ENCODE results near the gene CCSER1.

Gene CCSER1

DNA sequence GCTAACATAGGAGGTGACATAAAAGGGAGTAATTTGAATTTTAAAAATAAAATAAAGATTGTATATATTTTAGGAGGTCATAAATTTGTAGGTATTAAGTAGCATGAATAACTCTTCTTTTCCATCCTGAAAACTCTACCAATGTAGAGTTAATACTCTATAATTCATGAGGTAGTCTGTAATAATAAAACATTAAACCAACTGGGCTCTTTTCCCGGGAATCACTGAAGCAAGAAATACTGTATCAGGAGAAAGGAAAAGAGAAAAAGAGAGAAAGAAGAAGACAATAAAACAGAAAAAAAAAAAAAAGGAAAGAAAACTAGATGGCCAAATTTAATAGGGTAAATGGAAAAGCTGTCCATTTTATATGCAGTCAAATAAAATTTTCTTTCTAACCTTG lies 984.4 kb downstream of the CCSER1 start:
- no peak for FAIRE-seq

DNA sequence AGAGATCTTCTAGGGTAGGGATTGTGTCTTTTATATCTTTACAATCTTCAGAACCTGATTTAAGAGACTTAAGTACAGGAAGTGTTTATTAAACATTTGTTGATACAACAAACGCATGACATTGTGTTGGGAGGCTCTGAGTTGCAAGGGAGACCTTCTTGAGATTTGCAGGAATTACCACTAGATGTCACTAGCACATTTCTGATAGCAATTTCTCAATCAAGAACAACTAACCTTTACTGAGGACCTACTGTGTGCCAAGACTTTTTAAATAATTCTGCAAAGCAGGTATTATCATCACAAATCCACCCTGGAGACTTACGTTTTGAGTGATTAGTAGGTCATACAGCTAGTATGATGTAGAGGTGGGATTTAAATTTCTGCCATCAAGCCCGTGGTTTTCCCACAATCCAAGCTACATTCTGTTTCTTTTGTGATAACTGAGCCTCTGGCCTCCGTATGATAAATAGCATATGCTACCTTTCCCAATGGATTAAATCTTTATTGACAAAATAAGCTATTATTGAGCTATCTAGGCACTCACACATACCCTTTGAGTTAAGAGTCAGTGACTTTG lies 986.0 kb downstream of the CCSER1 start:
- no peak for DNase-seq (ENCODE audit: insufficient read length, low spot score)
- FAIRE-seq: peak; percentile 92
- TF ChIP-seq, protein P1, sequence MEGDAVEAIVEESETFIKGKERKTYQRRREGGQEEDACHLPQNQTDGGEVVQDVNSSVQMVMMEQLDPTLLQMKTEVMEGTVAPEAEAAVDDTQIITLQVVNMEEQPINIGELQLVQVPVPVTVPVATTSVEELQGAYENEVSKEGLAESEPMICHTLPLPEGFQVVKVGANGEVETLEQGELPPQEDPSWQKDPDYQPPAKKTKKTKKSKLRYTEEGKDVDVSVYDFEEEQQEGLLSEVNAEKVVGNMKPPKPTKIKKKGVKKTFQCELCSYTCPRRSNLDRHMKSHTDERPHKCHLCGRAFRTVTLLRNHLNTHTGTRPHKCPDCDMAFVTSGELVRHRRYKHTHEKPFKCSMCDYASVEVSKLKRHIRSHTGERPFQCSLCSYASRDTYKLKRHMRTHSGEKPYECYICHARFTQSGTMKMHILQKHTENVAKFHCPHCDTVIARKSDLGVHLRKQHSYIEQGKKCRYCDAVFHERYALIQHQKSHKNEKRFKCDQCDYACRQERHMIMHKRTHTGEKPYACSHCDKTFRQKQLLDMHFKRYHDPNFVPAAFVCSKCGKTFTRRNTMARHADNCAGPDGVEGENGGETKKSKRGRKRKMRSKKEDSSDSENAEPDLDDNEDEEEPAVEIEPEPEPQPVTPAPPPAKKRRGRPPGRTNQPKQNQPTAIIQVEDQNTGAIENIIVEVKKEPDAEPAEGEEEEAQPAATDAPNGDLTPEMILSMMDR (IDR thresholded peaks at IDR 0.05; ENCODE audit: insufficient read depth, missing control alignments): peak; percentile 76

More for the DNA sequence above, 984.4 kb downstream of the CCSER1 start:
- TF ChIP-seq, protein P1 (IDR thresholded peaks at IDR 0.05; ENCODE audit: insufficient read depth, missing control alignments): no peak
- DNase-seq (ENCODE audit: insufficient read length, low spot score): no peak

DNA sequence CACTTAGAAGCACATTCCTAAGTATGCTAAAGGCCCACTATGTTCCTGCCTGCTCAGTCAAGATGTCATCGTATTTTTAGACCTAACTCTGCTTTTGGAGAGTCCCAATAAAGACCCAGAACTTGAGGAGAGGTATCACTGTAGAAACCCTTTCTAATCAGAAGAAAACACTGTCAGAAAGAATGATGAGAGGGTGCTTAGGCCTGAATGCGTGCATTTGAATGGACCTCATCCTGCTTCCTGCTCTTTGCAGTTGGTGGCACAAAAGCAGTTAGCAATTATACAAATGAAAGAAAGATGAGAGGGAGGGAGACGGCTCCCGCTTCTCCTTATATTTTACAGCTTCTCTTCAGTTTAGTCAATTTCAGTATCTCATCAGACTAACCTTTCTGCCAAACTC lies 987.2 kb downstream of the CCSER1 start:
- TF ChIP-seq, protein P1 (IDR thresholded peaks at IDR 0.05; ENCODE audit: insufficient read depth, missing control alignments): no peak
- no peak for DNase-seq (ENCODE audit: insufficient read length, low spot score)
- FAIRE-seq: no peak

DNA sequence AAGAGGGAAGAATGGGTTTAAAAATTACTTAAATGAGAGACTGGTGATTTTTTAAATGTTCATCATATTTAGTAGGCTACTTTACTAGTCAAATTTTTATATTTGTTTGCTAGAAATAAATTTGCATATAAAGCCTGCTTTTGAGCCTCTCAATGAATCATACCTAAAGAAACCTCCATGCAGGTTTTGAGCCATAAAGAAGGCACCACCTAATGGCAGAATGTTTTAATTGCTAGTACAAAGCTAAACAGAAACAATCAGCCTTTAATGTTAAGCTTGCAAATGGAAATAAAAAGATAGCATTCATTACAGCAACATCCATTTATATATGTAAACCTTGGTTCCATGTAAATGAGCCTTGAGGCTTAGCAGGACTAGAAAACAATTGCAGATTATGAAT lies 989.7 kb downstream of the CCSER1 start:
- TF ChIP-seq, protein P1 (IDR thresholded peaks at IDR 0.05; ENCODE audit: insufficient read depth, missing control alignments): peak; percentile 35
- no peak for DNase-seq (ENCODE audit: insufficient read length, low spot score)
- peak; percentile 25 for FAIRE-seq

DNA sequence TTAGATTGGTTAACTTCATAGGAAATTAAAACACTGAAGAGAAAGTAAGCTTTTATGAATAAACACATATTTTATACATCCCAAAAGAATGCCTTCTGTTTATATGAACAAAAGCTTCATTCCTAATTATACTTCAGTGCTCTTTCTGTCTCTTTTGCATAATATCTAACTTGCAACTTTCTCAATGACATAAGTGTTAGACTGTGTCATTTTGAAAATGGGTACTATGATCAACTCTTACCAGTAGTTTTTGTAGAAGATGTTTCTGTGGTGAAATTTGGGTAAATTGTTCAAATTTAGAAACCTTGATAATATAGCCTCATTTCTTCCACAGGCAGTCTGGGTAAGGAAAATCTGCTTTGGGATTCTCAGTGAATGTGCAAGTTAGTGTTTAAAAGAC lies 991.4 kb downstream of the CCSER1 start:
- DNase-seq (ENCODE audit: insufficient read length, low spot score): no peak
- TF ChIP-seq, protein P1 (IDR thresholded peaks at IDR 0.05; ENCODE audit: insufficient read depth, missing control alignments): no peak
- no peak for FAIRE-seq

DNA sequence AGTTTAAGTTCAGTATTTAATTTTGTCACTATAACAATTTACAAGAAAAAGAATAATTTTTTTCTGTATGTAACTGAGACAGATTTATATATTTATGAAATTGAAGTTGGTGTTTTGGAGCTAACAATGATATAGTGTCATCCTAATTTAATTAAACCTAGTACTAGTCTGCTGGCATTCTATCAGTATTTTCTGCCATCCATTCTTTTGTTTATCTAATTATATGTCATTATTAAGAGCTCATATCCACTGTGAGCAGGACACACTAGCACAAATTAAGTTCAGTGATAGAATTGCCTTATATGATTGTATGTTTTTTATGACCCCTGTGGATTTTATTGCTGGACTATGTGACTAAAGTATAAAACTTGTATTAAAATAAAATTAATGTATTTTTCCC lies 996.5 kb downstream of the CCSER1 start:
- TF ChIP-seq, protein P1 (IDR thresholded peaks at IDR 0.05; ENCODE audit: insufficient read depth, missing control alignments): no peak
- no peak for FAIRE-seq
- DNase-seq (ENCODE audit: insufficient read length, low spot score): no peak

DNA sequence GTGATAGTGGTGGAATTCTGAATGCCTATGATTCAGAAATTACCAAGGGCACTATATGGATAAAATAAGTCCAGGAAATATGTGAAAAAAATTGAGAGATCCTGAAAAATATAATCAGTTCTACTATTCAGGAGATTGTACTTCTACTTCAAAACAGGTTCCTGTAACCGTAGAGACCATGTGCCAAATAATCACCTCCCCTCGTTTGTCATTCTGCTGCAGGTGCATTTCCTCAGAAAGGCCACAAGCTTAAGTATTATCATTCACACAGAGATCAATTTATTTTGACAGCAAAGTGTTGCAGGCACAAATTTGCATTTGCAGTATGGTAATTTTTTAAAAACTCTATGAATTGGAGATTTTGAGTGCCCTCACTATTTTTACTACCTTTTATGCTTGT lies 1000.0 kb downstream of the CCSER1 start:
- FAIRE-seq (no peak), DNase-seq (ENCODE audit: insufficient read length, low spot score) (no peak)
- TF ChIP-seq, protein P1 (IDR thresholded peaks at IDR 0.05; ENCODE audit: insufficient read depth, missing control alignments): no peak

Data from D721Med (cell line).